B cell (primary cell): ENCODE results near the gene AGAP1.

ENCODE experiments used
- EZH2 ChIP-seq: IDR thresholded peaks from 2 replicates; pipeline ENCODE4 v1.6.1; 2012; ENCODE audit warnings: borderline replicate concordance, low read depth, mild to moderate bottlenecking, moderate library complexity, low read length; ENCODE audit not compliant: insufficient read depth, poor library complexity, severe bottlenecking
- TF ChIP-seq, protein P1 (sequence below): fragments of 200-600 bp; IDR thresholded peaks from one replicate; pipeline ENCODE4 v1.8.0; 2022; ENCODE audit warnings: antibody characterized with exemption, mild to moderate bottlenecking

DNA sequence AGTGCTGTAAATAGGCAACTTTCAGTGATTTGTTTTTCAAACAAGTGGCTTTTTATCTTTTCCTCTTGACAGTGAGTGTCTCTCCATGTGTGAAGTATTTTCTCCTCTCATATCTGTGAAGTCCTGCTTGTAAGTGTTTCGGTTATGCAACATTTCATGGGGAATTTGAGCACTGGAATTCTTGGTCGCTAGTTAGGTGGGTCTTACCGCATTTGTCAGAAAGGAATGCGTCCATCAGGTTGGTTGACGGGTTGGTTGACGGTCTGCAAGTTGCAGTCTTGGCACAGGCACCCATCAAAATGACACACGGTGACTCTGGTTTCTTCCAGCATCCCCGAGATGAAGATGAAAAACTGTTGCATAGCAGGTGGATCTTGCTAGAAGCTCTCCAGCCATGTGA lies 109.8 kb downstream of the AGAP1 start:
- TF ChIP-seq EZH2 = no peak
- TF ChIP-seq, protein P1, sequence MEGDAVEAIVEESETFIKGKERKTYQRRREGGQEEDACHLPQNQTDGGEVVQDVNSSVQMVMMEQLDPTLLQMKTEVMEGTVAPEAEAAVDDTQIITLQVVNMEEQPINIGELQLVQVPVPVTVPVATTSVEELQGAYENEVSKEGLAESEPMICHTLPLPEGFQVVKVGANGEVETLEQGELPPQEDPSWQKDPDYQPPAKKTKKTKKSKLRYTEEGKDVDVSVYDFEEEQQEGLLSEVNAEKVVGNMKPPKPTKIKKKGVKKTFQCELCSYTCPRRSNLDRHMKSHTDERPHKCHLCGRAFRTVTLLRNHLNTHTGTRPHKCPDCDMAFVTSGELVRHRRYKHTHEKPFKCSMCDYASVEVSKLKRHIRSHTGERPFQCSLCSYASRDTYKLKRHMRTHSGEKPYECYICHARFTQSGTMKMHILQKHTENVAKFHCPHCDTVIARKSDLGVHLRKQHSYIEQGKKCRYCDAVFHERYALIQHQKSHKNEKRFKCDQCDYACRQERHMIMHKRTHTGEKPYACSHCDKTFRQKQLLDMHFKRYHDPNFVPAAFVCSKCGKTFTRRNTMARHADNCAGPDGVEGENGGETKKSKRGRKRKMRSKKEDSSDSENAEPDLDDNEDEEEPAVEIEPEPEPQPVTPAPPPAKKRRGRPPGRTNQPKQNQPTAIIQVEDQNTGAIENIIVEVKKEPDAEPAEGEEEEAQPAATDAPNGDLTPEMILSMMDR = no peak
